ENCODE measurements around the gene R3HDM4. TPM values are rescaled to one million over a fixed set of nuclear protein-coding genes. Genes with fewer than 3 reads are reported as not detected.

The R3HDM4 gene
- total and polyA plus RNA-seq, 2 donors (not counting 3 experiments of a cell fraction or from before 2014, with no cell fraction given) = 51.8 to 53.9 TPM

- no TSS peak for BruUV-seq (replicated peaks)
- Histone ChIP-seq H3K27me3 (ENCODE audit: control insufficient read depth in 2 of 2, insufficient read depth in 2 of 2, low read length in 2 of 2) (no peaks in the 10 kb centered on the region), H3K27ac (ENCODE audit: insufficient read depth, low read depth, low read length) (no peak overlapping the region), H3K4me2 (ENCODE audit: insufficient read depth, low read length) (no peak overlapping the region), H3K9me1 (replicated peaks; ENCODE audit: control insufficient read depth, extremely low read depth, insufficient read depth, low read length) (no peaks in the 10 kb centered on the region), H3K36me3 (ENCODE audit: control insufficient read depth in 2 of 2, extremely low read depth in 1 of 2, insufficient read depth in 2 of 2, low read length in 2 of 2) (peaks cover 2% of the 10 kb centered on the region in 2 experiments), H3K9me3 (replicated peaks; ENCODE audit: control insufficient read depth, insufficient read depth, low read length) (no peaks in the 10 kb centered on the region), H3K4me1 (ENCODE audit: control insufficient read depth, extremely low read depth, insufficient read depth, low read length) (no peaks in the 10 kb centered on the region), H2AFZ (ENCODE audit: low read depth, low read length) (no peak overlapping the region), H4K20me1 (replicated peaks; ENCODE audit: control insufficient read depth, extremely low read depth, insufficient read depth, low read length) (no peaks in the 10 kb centered on the region), H3K9ac (replicated peaks; ENCODE audit: extremely low read depth, insufficient read depth, low read length) (no peak overlapping the region), H3K4me3 (replicated peaks in 1 of 3; ENCODE audit: insufficient read depth in 1 of 3, low read depth in 1 of 3, low read length in 3 of 3) (no peak overlapping the region), H3K79me2 (ENCODE audit: control insufficient read depth, insufficient read depth, low read length) (no peaks in the 10 kb centered on the region)
- intact Hi-C loops (cut with micrococcal nuclease) = no loop called here
- dilution Hi-C loops (cut with MboI; ENCODE audit: extremely low pct_ligation_motif_present, low sequenced_read_pairs) = no loop called here
- POLR2A ChIA-PET = no interaction called here
- CTCF ChIA-PET = interaction anchor here (0.8 kb wide), 2 partner anchors 12 to 37 kb away, joined by 3 read pairs; no protein-coding TSS in a partner anchor
- DNase-seq (ENCODE audit: low read depth, low spot score) (no peak), FAIRE-seq (no peak)
- TF ChIP-seq JUN (IDR thresholded peaks at IDR 0.05; ENCODE audit: borderline replicate concordance, insufficient read depth, insufficient read length, low read depth) (no peak), FOS (IDR thresholded peaks at IDR 0.05; ENCODE audit: borderline replicate concordance, insufficient read depth, low read length) (no peak), MYC (IDR thresholded peaks at IDR 0.05; ENCODE audit: low read depth, low read length) (no peak), EZH2 (IDR thresholded peaks at IDR 0.05; ENCODE audit: borderline replicate concordance, low read depth, low read length, severe bottlenecking) (no peak), CTCF (IDR thresholded peaks at IDR 0.05; ENCODE audit: extremely low read depth in 1 of 2, insufficient read depth in 1 of 2, low read depth in 1 of 2, low read length in 2 of 2) (no peak), POLR2AphosphoS5 (IDR thresholded peaks at IDR 0.05; ENCODE audit: insufficient read depth, low read depth, low read length) (no peak), GATA2 (IDR thresholded peaks at IDR 0.05; ENCODE audit: insufficient read depth, insufficient read length, low read depth, low read length) (no peak), POLR2A (IDR thresholded peaks at IDR 0.05; ENCODE audit: low read depth, low read length) (no peak), MAX (IDR thresholded peaks at IDR 0.05; ENCODE audit: insufficient read depth, insufficient read length) (no peak)
These were observed 47.0 kb upstream of the R3HDM4 start for GRCh38 chr19:960020-960419.

Data from endothelial cell of umbilical vein (primary cell).